ENCODE data around the gene LOXL1. TPM values are rescaled to one million over a fixed set of nuclear protein-coding genes. Genes with fewer than 3 reads are reported as not detected.
A peak's percentile ranks its signal among the peaks of the same experiment; 100 is the strongest.

LOXL1 gene
- total RNA-seq, 4 donors from 2014 or later = 6.2 to 12.9 (median 8.6) TPM

DNA sequence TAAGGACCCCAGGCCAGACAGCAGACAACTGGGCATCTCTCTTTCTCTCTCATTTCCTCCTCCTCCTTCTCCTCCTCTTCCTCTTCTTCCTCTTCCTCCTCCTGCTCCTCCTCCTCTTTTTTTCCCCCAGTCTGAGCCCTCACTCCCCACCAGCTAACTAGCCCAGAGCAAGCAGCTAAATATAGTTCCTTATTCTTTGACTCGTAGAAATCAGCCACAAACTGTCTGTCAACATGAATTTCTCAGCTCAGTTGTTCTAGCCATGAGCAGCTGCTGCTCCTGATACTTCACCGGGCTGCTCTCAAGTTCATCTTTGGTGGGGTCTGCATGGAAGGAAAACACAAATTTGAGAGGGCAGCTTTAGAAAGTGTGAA is 19.2 kb upstream of the LOXL1 start:
- DNase-seq (ENCODE audit: low spot score) = no peak
- TF ChIP-seq, protein P1, sequence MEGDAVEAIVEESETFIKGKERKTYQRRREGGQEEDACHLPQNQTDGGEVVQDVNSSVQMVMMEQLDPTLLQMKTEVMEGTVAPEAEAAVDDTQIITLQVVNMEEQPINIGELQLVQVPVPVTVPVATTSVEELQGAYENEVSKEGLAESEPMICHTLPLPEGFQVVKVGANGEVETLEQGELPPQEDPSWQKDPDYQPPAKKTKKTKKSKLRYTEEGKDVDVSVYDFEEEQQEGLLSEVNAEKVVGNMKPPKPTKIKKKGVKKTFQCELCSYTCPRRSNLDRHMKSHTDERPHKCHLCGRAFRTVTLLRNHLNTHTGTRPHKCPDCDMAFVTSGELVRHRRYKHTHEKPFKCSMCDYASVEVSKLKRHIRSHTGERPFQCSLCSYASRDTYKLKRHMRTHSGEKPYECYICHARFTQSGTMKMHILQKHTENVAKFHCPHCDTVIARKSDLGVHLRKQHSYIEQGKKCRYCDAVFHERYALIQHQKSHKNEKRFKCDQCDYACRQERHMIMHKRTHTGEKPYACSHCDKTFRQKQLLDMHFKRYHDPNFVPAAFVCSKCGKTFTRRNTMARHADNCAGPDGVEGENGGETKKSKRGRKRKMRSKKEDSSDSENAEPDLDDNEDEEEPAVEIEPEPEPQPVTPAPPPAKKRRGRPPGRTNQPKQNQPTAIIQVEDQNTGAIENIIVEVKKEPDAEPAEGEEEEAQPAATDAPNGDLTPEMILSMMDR (IDR thresholded peaks at IDR 0.05) = no peak
- no peak for ATAC-seq (ENCODE audit: low FRiP score)

DNA sequence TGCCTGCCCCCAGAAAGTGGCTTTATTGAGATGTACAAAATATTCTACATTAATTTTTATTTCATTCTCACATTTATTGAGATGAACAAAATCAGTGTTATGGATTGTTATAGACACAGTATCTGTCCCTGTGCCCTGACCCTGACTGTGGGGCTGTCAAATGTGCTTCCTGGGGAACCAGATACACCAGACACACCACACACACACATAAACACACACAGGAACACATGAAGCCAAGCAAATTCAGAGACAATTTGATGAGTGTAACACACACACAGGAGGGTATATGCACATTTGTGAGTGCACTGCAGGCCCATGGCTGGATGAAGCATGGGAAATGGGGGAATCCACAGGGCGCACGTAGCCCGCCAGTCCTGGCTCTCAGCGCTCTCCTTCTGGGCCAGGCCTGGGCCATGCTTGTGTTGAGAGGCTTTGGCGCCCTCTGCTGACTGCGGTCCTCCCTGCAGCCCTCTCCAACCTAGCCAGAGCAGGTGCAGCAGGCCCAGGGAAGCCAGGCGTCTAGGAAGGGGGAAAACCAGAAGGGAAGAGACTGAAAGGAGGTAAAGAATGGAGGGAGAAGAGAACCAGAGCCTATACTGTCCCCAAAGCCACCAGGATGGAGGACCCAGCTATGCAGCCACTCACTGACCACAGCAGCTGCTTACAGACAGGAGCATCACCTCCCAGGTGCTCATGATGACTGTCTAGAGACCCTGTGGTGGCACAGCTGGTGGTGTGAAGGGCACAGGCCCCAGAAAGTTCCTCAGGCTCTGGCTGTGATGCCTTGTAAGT is 18.0 kb upstream of the LOXL1 start:
- DNase-seq (ENCODE audit: low spot score) (peak; percentile 89), ATAC-seq (ENCODE audit: low FRiP score) (peak; percentile 92)
- TF ChIP-seq, protein P1 (IDR thresholded peaks at IDR 0.05) = peak in 1 of 3 donors; percentile 41

DNA sequence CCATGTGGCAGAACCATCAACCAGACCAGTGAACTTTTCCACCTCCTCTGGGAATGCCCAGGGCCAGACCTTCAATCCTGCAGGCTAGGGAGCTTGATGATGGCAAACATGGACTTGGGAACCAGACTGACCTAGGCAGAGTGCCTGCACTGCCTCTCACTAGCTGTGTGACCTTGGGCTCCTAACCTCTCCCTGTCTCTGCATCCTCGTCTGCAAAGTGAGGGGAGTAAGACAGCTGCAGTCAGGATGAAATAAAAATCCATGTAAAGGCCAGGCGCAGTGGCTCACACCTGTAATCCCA is 17.5 kb upstream of the LOXL1 start:
- DNase-seq (ENCODE audit: low spot score) (no peak), ATAC-seq (ENCODE audit: low FRiP score) (no peak)
- TF ChIP-seq, protein P1 (IDR thresholded peaks at IDR 0.05) = no peak

DNA sequence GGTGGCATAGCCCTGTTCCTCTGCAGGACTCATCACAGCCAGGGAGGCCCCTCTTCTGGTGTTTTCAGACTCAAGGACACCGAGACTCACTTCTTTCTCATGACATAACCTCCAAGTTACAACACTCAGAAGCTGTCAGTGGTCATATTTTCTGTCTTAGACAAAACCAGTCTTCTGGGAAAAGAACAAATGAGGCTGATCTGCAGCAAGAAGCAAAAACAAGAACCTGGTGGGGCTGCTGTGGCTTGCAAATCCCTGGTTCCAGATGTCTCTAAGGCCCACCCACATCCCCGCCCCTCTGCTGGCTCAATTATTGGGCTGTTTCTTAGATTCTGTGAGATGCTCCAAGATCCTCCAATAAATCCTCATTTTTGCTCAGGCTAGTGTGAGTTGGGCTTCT is 16.6 kb upstream of the LOXL1 start:
- TF ChIP-seq, protein P1 (IDR thresholded peaks at IDR 0.05) = no peak
- no peak for ATAC-seq (ENCODE audit: low FRiP score)
- no peak for DNase-seq (ENCODE audit: low spot score)

DNA sequence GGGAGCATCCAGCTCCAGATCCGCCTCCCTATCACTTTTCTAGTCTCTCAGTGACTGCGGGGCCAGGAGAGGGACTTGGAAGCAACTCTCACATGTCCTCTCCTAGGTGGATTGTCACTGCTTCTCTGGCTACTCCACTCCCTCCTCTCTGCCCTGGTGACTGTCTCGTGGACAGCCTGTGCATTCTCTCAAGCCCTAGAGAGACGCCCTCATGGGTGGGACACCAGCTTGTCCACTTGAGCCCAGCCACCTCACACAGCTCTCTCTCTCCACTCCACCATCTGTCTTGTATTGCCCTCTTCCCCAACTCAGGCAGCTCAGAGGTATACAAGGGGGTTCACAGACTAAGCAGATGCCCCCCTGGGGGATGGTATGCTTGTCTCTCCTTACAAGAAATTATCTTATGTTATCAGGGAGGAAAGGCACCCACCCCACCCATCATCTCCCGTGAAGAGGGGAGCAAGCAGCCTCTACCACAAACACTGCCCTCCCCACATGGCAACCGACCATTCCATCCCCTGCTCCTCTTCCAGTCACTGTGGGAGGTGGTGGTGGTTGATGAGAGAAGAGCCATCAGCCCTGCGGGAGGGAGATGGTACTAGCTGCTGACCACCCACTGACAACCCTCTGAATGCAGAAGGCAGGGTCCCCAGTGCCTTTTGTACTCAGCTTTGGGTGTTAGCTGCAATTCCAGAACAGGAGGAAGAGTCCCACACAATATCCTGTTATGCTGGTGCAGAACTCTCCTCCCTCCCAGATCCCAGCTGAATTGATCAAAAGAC is 15.5 kb upstream of the LOXL1 start:
- no peak for DNase-seq (ENCODE audit: low spot score)
- TF ChIP-seq, protein P1 (IDR thresholded peaks at IDR 0.05) = no peak
- ATAC-seq (ENCODE audit: low FRiP score) = no peak

DNA sequence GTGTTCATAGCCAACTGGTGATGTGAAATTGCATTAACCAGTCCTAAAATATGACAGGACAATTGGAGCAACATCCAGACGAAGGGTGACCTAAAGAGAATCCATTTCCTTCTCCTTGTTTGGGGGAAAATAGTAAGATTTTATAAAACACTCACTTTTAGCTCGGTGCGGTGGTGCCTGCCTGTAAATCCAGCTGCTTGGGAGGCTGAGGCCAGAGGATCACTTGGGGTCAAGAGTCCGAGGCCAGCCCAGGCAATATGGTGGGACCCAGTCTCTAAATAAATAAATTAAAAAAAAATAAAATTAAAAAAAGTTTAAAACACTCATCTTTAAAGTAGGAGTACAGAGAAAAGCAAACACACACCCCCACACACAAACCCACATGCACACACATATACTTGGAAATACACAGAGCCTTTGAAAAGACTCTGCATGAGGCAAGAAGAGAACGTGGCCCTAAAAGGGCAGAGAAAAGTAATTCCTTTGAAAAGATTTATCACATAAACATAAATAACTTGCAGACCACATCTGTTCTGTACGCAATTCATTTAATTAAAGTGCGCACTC is 14.1 kb upstream of the LOXL1 start:
- DNase-seq (ENCODE audit: low spot score) (no peak), ATAC-seq (ENCODE audit: low FRiP score) (no peak)
- TF ChIP-seq, protein P1 (IDR thresholded peaks at IDR 0.05) = no peak

All from omental fat pad (tissue), 4 donors.